CD8-positive, alpha-beta memory T cell (primary cell): ENCODE measurements around the gene UBALD2. TPM values are rescaled to one million over a fixed set of nuclear protein-coding genes. Genes with fewer than 3 reads are reported as not detected.
"Not testable (repeated sequence)": the region's sequence is repeated elsewhere in the genome, so short reads cannot be mapped to it uniquely, and the experiment has no call there.

Experiments used
- CTCF ChIA-PET: fragments of 350-600 bp; sonication (Branson Sonifier 250); formaldehyde crosslinking; loops from one replicate; lab custom pipeline; 2021; ENCODE audit warnings: antibody characterized with exemption; lab: Charles Lee
- POLR2A ChIA-PET: fragments of 350-600 bp; sonication (Branson Sonifier 250); formaldehyde crosslinking; loops from one replicate; lab custom pipeline; 2021; ENCODE audit warnings: antibody characterized with exemption; lab: Charles Lee
- DNase-seq, 5 donors: peaks; one replicate each; pipeline versions ENCODE4 v3.0.0 to v3.0.0-alpha.2; 2020 to 2022; ENCODE audit warnings: mixed read lengths in 1 of 5
- H3K27ac ChIP-seq: one replicate; pipeline ENCODE4 v1.7.0; 2013; ENCODE audit warnings: low read depth, mild to moderate bottlenecking, low read length, moderate library complexity
- H3K27me3 ChIP-seq: 2 replicates; pipeline ENCODE4 v1.7.0; 2013; ENCODE audit warnings: low read length, mild to moderate bottlenecking; ENCODE audit not compliant: insufficient read depth, poor library complexity, severe bottlenecking
- H3K36me3 ChIP-seq: 2 replicates; pipeline ENCODE4 v1.7.0; 2013; ENCODE audit warnings: mild to moderate bottlenecking, low read length, moderate library complexity; ENCODE audit not compliant: insufficient read depth
- H3K4me1 ChIP-seq: 2 replicates; pipeline ENCODE4 v1.7.0; 2013; ENCODE audit warnings: mild to moderate bottlenecking, low read length, moderate library complexity; ENCODE audit not compliant: insufficient read depth
- H3K4me3 ChIP-seq: 2 replicates; pipeline ENCODE4 v1.7.0; 2013; ENCODE audit warnings: mild to moderate bottlenecking, low read length
- H3K9me3 ChIP-seq: 2 replicates; pipeline ENCODE4 v1.7.0; 2013; ENCODE audit warnings: mild to moderate bottlenecking, low read length
- H3K27ac Mint-ChIP-seq, 8 donors: one replicate each; pipeline ENCODE4 v1.8.0; 2020 to 2021; ENCODE audit warnings: mixed read lengths in 8 of 8, mild to moderate bottlenecking in 6 of 8, inconsistent platforms in 3 of 8, moderate library complexity in 3 of 8
- H3K27me3 Mint-ChIP-seq, 2 donors: one replicate each; pipeline ENCODE4 v1.8.0; 2020 to 2021; ENCODE audit warnings: mixed read lengths in 2 of 2, mild to moderate bottlenecking in 1 of 2, moderate library complexity in 1 of 2
- H3K36me3 Mint-ChIP-seq, 3 donors: one replicate each; pipeline ENCODE4 v1.8.0; 2020 to 2021; ENCODE audit warnings: mixed read lengths in 3 of 3, inconsistent platforms in 1 of 3, mild to moderate bottlenecking in 1 of 3
- H3K4me1 Mint-ChIP-seq, 3 donors: one replicate each; pipeline ENCODE4 v1.8.0; 2020 to 2021; ENCODE audit warnings: mixed read lengths in 3 of 3, inconsistent platforms in 1 of 3, mild to moderate bottlenecking in 1 of 3
- H3K4me3 Mint-ChIP-seq, 7 donors: one replicate each; pipeline ENCODE4 v1.8.0; 2020 to 2021; ENCODE audit warnings: mixed read lengths in 7 of 7, mild to moderate bottlenecking in 6 of 7, moderate library complexity in 4 of 7, inconsistent platforms in 2 of 7
- H3K9me3 Mint-ChIP-seq, 5 donors: one replicate each; pipeline ENCODE4 v1.8.0; 2020 to 2022; ENCODE audit warnings: mixed read lengths in 5 of 5, mild to moderate bottlenecking in 3 of 5, moderate library complexity in 2 of 5, inconsistent platforms in 1 of 5
- polyA plus RNA-seq: library from polyadenylated mRNA; unstranded; fragments of 300-500 nt; fragmentation: Illumina TruSeq; gene quantifications from one replicate; pipeline ENCODE4 v1.2.3, GENCODE V29; 2021
- total RNA-seq, 2 experiments: library from RNA; stranded (reverse); gene quantifications; one replicate each; pipeline ENCODE4 v1.2.3, GENCODE V29; 2021

UBALD2 gene
- total RNA-seq, result 100 to 1,000 TPM; 125 to 133 TPM
- 8.7 TPM for polyA plus RNA-seq

GRCh38 chr17:76264755-76265623, at the start of gene UBALD2:
TSS of gene UBALD2 (plus strand) at chr17:76265348. CDS start at chr17:76265506, 158 bp downstream.
- peaks cover 69% of the 10 kb centered on the region for H3K4me1 ChIP-seq
- H3K27me3 ChIP-seq, result no peaks in the 10 kb centered on the region
- peak within 1 kb of the TSS; percentile 88 to 96 (median 91) for H3K4me3 Mint-ChIP-seq
- no peaks in the 10 kb centered on the region for H3K9me3 Mint-ChIP-seq
- peaks cover 0 to 29% (median 6%) of the 10 kb centered on the region in 3 donors for H3K36me3 Mint-ChIP-seq
- peak; percentile 97 to 99 (median 99) for DNase-seq
- no peaks in the 10 kb centered on the region for H3K9me3 ChIP-seq
- H3K27ac Mint-ChIP-seq, result peak within 1 kb of the TSS; percentile 90 to 100 (median 96)
- peaks cover 22% of the 10 kb centered on the region for H3K36me3 ChIP-seq
- ChIA-PET POLR2A (interaction anchor here (0.7 to 6.4 kb wide), 21 partner anchors 8 to 228 kb away, joined by 3 to 38 read pairs (median 5); partner anchors contain the start of genes FOXJ1, RNF157 and UBE2O), CTCF (interaction anchor here (0.6 to 3.0 kb wide), 15 partner anchors 7 to 136 kb away, joined by 3 to 22 read pairs (median 4); no protein-coding TSS in a partner anchor)
- peak within 1 kb of the TSS; percentile 79 for H3K27ac ChIP-seq
- H3K4me3 ChIP-seq, result peak within 1 kb of the TSS; percentile 87
- H3K27me3 Mint-ChIP-seq, result no peaks in the 10 kb centered on the region
- peaks cover 57 to 70% (median 57%) of the 10 kb centered on the region in 3 donors for H3K4me1 Mint-ChIP-seq

DNA sequence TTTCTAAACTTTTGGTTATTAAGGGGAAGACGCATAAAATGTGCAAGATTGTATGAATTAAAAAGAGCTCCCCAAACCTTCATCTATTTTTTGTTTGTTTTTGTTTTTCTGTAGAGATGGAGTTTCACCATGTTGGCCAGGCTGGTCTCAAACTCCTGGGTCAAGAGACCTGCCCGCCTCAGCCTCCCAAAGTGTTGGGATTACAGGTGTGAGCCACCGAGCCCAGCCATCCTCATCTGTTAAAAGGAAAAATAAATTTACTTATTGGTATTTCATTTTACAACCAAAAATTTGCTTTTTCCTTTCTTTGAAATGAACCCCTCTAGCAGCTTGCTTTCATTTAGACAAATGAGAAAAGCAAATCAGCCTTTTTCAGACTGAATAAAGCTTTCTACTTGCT, 48.1 kb upstream of the UBALD2 start:
- Histone ChIP-seq H3K4me1 (no peaks in the 10 kb centered on the region), H3K9me3 (no peaks in the 10 kb centered on the region), H3K27me3 (no peaks in the 10 kb centered on the region), H3K4me3 (no peak overlapping the region), H3K27ac (peak overlapping the region; percentile 13), H3K36me3 (peaks cover under 1% of the 10 kb centered on the region)
- H3K27ac Mint-ChIP-seq, result no peak overlapping the region
- H3K4me3 Mint-ChIP-seq, result no peak overlapping the region
- ChIA-PET POLR2A (interaction anchor here (0.9 kb wide), 1 partner anchor 15 kb away, joined by 3 read pairs; no protein-coding TSS in a partner anchor), CTCF (interaction anchor here (0.7 to 2.6 kb wide), 5 partner anchors 9 to 63 kb away, joined by 3 to 11 read pairs (median 3); no protein-coding TSS in a partner anchor)
- no peaks in the 10 kb centered on the region for H3K9me3 Mint-ChIP-seq
- DNase-seq, result no peak
- H3K4me1 Mint-ChIP-seq, result peaks cover 27 to 42% (median 32%) of the 10 kb centered on the region in 3 donors
- H3K36me3 Mint-ChIP-seq, result peaks cover 3 to 5% (median 4%) of the 10 kb centered on the region in 3 donors
- H3K27me3 Mint-ChIP-seq, result no peaks in the 10 kb centered on the region

DNA sequence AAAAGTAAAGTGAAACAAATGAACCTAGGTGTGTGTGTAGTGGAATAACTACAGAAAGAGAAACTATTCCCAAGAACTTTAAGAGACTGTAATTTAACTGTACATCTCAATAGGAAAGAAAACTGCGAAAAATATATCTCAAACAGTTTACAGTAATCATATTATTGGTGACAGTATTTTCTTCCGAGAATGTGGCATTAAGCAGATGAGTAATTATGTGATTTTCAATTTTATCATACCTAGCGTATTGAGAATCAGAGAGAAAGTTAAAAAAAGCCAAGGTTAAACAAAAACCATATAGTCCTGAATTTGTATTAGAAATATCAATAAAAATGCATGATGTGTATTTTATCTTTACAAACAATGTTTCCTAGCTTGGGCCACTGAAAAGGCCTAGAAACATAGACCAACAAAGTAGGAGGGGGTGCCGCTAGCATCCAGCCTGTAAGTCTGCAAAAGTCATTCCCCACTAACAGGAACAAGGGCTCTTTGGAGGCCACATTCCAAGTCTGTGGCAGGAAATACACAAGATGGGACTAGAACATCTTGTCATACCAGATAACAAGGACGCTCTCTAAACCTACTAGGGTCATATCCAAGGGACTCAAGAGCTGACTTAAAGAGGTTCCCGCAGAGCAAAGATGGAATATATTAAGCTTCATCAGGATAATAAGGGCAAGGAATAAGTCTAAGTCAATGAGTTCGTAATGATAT, 45.3 kb upstream of the UBALD2 start:
- Mint-ChIP-seq H3K27me3 (no peaks in the 10 kb centered on the region), H3K36me3 (peaks cover 4 to 5% (median 4%) of the 10 kb centered on the region in 3 donors), H3K9me3 (no peaks in the 10 kb centered on the region), H3K4me3 (peak overlapping the region in 1 of 7 donors; percentile 27), H3K27ac (peak overlapping the region in 4 of 8 donors; percentile 3 to 70 (median 14)), H3K4me1 (peaks cover 23 to 47% (median 33%) of the 10 kb centered on the region in 3 donors)
- Histone ChIP-seq H3K4me3 (no peak overlapping the region), H3K9me3 (no peaks in the 10 kb centered on the region), H3K27ac (no peak overlapping the region), H3K4me1 (no peaks in the 10 kb centered on the region), H3K27me3 (no peaks in the 10 kb centered on the region), H3K36me3 (no peaks in the 10 kb centered on the region)
- DNase-seq, result no peak
- CTCF ChIA-PET, result interaction anchor here (0.7 to 1.3 kb wide), 3 partner anchors 21 to 60 kb away, joined by 3 to 6 read pairs (median 3); no protein-coding TSS in a partner anchor
- POLR2A ChIA-PET, result interaction anchor here (0.7 kb wide), 1 partner anchor 899 kb away, joined by 4 read pairs; no protein-coding TSS in a partner anchor

GRCh38 chr17:76223802-76224201, 41.3 kb upstream of the UBALD2 start:
- H3K27me3 Mint-ChIP-seq, result no peaks in the 10 kb centered on the region
- H3K9me3 Mint-ChIP-seq, result no peaks in the 10 kb centered on the region
- Histone ChIP-seq H3K36me3 (no peaks in the 10 kb centered on the region), H3K27me3 (no peaks in the 10 kb centered on the region), H3K4me1 (peaks cover 4% of the 10 kb centered on the region), H3K4me3 (no peak overlapping the region), H3K27ac (no peak overlapping the region), H3K9me3 (no peaks in the 10 kb centered on the region)
- peaks cover 0 to 12% (median 5%) of the 10 kb centered on the region in 3 donors for H3K36me3 Mint-ChIP-seq
- peaks cover 15 to 40% (median 29%) of the 10 kb centered on the region in 3 donors for H3K4me1 Mint-ChIP-seq
- ChIA-PET POLR2A (no interaction called here), CTCF (no interaction called here)
- no peak overlapping the region for H3K4me3 Mint-ChIP-seq
- no peak for DNase-seq
- peak overlapping the region in 2 of 8 donors; percentile 6 to 35 for H3K27ac Mint-ChIP-seq

DNA sequence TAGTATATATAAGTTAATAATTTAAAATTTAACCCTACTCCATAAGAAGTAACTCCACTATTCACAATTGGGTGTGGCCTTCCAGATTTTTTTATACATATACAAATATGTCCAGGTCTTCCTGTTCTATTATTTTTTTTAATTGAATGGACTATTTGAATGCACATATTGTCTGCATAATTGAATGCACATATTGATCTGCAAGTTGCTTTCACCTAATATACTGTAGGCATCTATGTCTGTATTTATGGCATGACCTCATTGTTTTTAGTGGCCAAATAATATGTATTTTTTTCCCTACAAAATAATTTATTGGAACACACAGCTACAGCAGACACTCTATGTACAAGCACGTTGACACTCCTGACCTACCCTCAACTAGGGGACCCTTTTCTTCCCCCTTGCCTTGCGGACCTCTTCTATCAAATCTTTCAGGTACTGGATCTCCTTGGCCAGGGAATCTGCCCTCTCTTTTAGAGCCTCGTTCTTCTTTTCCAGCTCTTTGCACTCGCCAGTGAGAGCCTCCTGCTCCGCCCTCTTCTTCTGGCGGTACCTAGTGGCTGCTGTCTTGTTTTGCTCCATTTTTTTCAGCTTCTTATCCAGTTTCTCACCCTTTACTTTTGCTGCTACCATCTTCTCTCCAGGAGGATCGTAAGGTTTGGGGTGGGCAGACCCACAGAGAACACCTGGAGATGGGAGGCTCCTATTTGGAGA, 39.6 kb upstream of the UBALD2 start:
- Mint-ChIP-seq H3K36me3 (peaks cover 0 to 12% (median 5%) of the 10 kb centered on the region in 3 donors), H3K27ac (peak overlapping the region in 5 of 8 donors; percentile 22 to 84 (median 47)), H3K4me1 (peaks cover 15 to 44% (median 30%) of the 10 kb centered on the region in 3 donors)
- H3K27me3 ChIP-seq, POLR2A ChIA-PET, H3K27me3 Mint-ChIP-seq, DNase-seq, H3K9me3 ChIP-seq, H3K27ac ChIP-seq, CTCF ChIA-PET, H3K36me3 ChIP-seq, H3K4me3 Mint-ChIP-seq, H3K4me1 ChIP-seq, H3K4me3 ChIP-seq, H3K9me3 Mint-ChIP-seq: not testable (repeated sequence)

- H3K36me3 ChIP-seq, H3K4me3 Mint-ChIP-seq, POLR2A ChIA-PET, DNase-seq, H3K27ac ChIP-seq, H3K27ac Mint-ChIP-seq, H3K9me3 Mint-ChIP-seq, H3K27me3 Mint-ChIP-seq, H3K27me3 ChIP-seq, H3K4me1 ChIP-seq, CTCF ChIA-PET, H3K4me3 ChIP-seq, H3K9me3 ChIP-seq: not testable (repeated sequence)
- peaks cover 13 to 39% (median 34%) of the 10 kb centered on the region in 3 donors for H3K4me1 Mint-ChIP-seq
- H3K36me3 Mint-ChIP-seq, result peaks cover 0 to 11% (median 4%) of the 10 kb centered on the region in 3 donors
Measured at GRCh38 chr17:76226749-76227148, 38.4 kb upstream of the UBALD2 start.

- Histone ChIP-seq H3K27me3 (no peaks in the 10 kb centered on the region), H3K27ac (no peak overlapping the region), H3K4me3 (no peak overlapping the region), H3K9me3 (no peaks in the 10 kb centered on the region), H3K36me3 (no peaks in the 10 kb centered on the region), H3K4me1 (peaks cover 19% of the 10 kb centered on the region)
- POLR2A ChIA-PET, result no interaction called here
- no peaks in the 10 kb centered on the region for H3K27me3 Mint-ChIP-seq
- no peak overlapping the region for H3K4me3 Mint-ChIP-seq
- CTCF ChIA-PET, result interaction anchor here (1.4 kb wide), 1 partner anchor 25 kb away, joined by 4 read pairs; no protein-coding TSS in a partner anchor
- H3K27ac Mint-ChIP-seq, result no peak overlapping the region
- peaks cover 0 to 4% (median 0%) of the 10 kb centered on the region in 5 donors for H3K9me3 Mint-ChIP-seq
- peaks cover 29 to 63% (median 49%) of the 10 kb centered on the region in 3 donors for H3K4me1 Mint-ChIP-seq
- no peak for DNase-seq
- H3K36me3 Mint-ChIP-seq, result peaks cover 0 to 3% (median 3%) of the 10 kb centered on the region in 3 donors
Measured at GRCh38 chr17:76232342-76232741, 32.8 kb upstream of the UBALD2 start.
